Activated T-helper 17 cell treated with anti-CD3 and anti-CD28 coated beads, Interleukin-2, amount 50 U/mL, for 72 hours (primary cell): ENCODE measurements around the gene PRICKLE1. TPM values are rescaled to one million over a fixed set of nuclear protein-coding genes. Genes with fewer than 3 reads are reported as not detected.

Experiments used
- ATAC-seq: fragments of 150-1000 bp; cut with Tn5 transposase; replicated peaks from 2 replicates; pipeline ENCODE4 v1.10.0; 2021; ENCODE audit warnings: mild to moderate bottlenecking, moderate library complexity
- H3K27ac Mint-ChIP-seq: one replicate; pipeline ENCODE4 v1.8.0; 2022; ENCODE audit warnings: mixed read lengths
- H3K27me3 Mint-ChIP-seq: one replicate; pipeline ENCODE4 v1.8.0; 2022; ENCODE audit warnings: mixed read lengths
- H3K36me3 Mint-ChIP-seq: one replicate; pipeline ENCODE4 v1.8.0; 2022; ENCODE audit warnings: low read depth, mild to moderate bottlenecking, mixed read lengths
- H3K4me1 Mint-ChIP-seq: one replicate; pipeline ENCODE4 v1.8.0; 2022; ENCODE audit warnings: mixed read lengths
- H3K4me3 Mint-ChIP-seq: one replicate; pipeline ENCODE4 v1.8.0; 2022; ENCODE audit warnings: mild to moderate bottlenecking, mixed read lengths
- H3K9me3 Mint-ChIP-seq: one replicate; pipeline ENCODE4 v1.8.0; 2022; ENCODE audit warnings: mixed read lengths
- total RNA-seq, 2 donors: library from RNA; stranded (reverse); gene quantifications; one replicate each; pipeline ENCODE4 v1.2.3, GENCODE V29; 2022

The PRICKLE1 gene
- total RNA-seq, 2 donors from 2014 or later, result not detected

GRCh38 chr12:42409471-42409870 lies 180.1 kb downstream of the PRICKLE1 start:
- H3K36me3 Mint-ChIP-seq, result peaks cover 73% of the 10 kb centered on the region
- no peak for ATAC-seq
- H3K27me3 Mint-ChIP-seq, result no peaks in the 10 kb centered on the region
- H3K4me3 Mint-ChIP-seq, result no peak overlapping the region
- H3K27ac Mint-ChIP-seq, result no peak overlapping the region
- peaks cover 13% of the 10 kb centered on the region for H3K4me1 Mint-ChIP-seq
- no peaks in the 10 kb centered on the region for H3K9me3 Mint-ChIP-seq

- ATAC-seq, result no peak
- H3K4me1 Mint-ChIP-seq, result peaks cover 4% of the 10 kb centered on the region
- H3K27ac Mint-ChIP-seq, result no peak overlapping the region
- no peaks in the 10 kb centered on the region for H3K9me3 Mint-ChIP-seq
- no peaks in the 10 kb centered on the region for H3K27me3 Mint-ChIP-seq
- H3K36me3 Mint-ChIP-seq, result peaks cover 70% of the 10 kb centered on the region
- no peak overlapping the region for H3K4me3 Mint-ChIP-seq
These were observed 182.2 kb downstream of the PRICKLE1 start for GRCh38 chr12:42407306-42407705.
